Stomach (tissue), 9 donors: ENCODE measurements around the gene TNNT1. TPM values are rescaled to one million over a fixed set of nuclear protein-coding genes. Genes with fewer than 3 reads are reported as not detected.

Experiments
- DNase-seq, 2 donors: peaks; one replicate each; pipeline versions ENCODE4 v3.0.0 to v3.0.0-alpha.2; 2013 to 2019
- H3K27ac ChIP-seq, 5 donors: fragments of 200-600 bp in 4 of 5; sonication (generic) in 4 of 5; one replicate each; pipeline ENCODE4 v1.5.1; 2013 to 2019; ENCODE audit warnings: mild to moderate bottlenecking in 1 of 5, moderate library complexity in 1 of 5
- H3K27me3 ChIP-seq, 3 donors: fragments of 200-600 bp; sonication (generic); one replicate each; pipeline ENCODE4 v1.5.1; 2017 to 2019; ENCODE audit warnings: mixed run types in 1 of 3
- H3K36me3 ChIP-seq, 4 donors: fragments of 200-600 bp; sonication (generic); 1 replicate in 3 of 4; 2 replicates in 1 of 4; pipeline ENCODE4 v1.5.1; 2016 to 2019
- H3K4me1 ChIP-seq, 4 donors: fragments of 200-600 bp; sonication (generic); one replicate each; pipeline ENCODE4 v1.5.1; 2016 to 2019
- H3K4me3 ChIP-seq, 4 donors: fragments of 200-600 bp; sonication (generic) in 3 of 4; one replicate each; pipeline ENCODE4 v1.5.1; 2016 to 2019; ENCODE audit warnings: mild to moderate bottlenecking in 1 of 4
- H3K9me3 ChIP-seq, 4 donors: fragments of 200-600 bp; sonication (generic); one replicate each; pipeline ENCODE4 v1.5.1; 2016 to 2019
- CTCF ChIP-seq, 7 experiments: fragments of 450-650 bp in 4 of 7; fragments of 200-600 bp in 3 of 7; sonication (generic) in 3 of 7; IDR thresholded peaks; one replicate each; pipeline ENCODE4 v1.5.1; 2016 to 2019; ENCODE audit warnings: antibody characterized with exemption in 7 of 7, control low read depth in 2 of 7, mild to moderate bottlenecking in 1 of 7
- EP300 ChIP-seq: sonication (generic); formaldehyde crosslinking; IDR thresholded peaks from one replicate; pipeline ENCODE4 v1.6.1; 2017; ENCODE audit warnings: antibody characterized with exemption
- POLR2A ChIP-seq, 4 donors: fragments of 450-650 bp; IDR thresholded peaks; one replicate each; pipeline ENCODE4 v1.6.1; 2016; ENCODE audit warnings: antibody characterized with exemption in 4 of 4, control low read depth in 2 of 4, mild to moderate bottlenecking in 1 of 4, moderate library complexity in 1 of 4
- POLR2AphosphoS5 ChIP-seq, 3 donors: sonication (generic); formaldehyde crosslinking; IDR thresholded peaks; one replicate each; pipeline ENCODE4 v1.6.1; 2016; ENCODE audit warnings: antibody characterized with exemption in 3 of 3
- WGBS, 5 donors: extraction: QIAGEN DNeasy Blood & Tissue Kit in 3 of 5; methylation state at CpG; one replicate each; pipeline versions ENCODE4 v1.1.5 to v1.1.7; 2013 to 2018; 5-methylcytosine and 5-hydroxymethylcytosine counted together
- intact Hi-C: fragments of 100-400 bp; cut with DNase I; formaldehyde crosslinking; loops from one replicate; pipeline ENCODE4 v1.15.1; 2023; ENCODE audit warnings: low total_unique reads
- polyA plus RNA-seq, 3 donors: library from polyadenylated mRNA; stranded (reverse); fragments of 200-250 nt; gene quantifications; one replicate each; pipeline ENCODE4 v1.2.3, GENCODE V29; 2013
- total RNA-seq, 5 donors: library from RNA; depleted of rRNA; stranded (reverse); fragments of >200 nt; gene quantifications; one replicate each; pipeline versions ENCODE4 v1.1.0 to v1.2.3, GENCODE V29; 2014 to 2016
- donor health status: healthy with polysubstance abuse.
- donor health status: Bipolar disorder and iron deficiency.
- donor health status: healthy.

TNNT1 gene
- total and polyA plus RNA-seq, 8 donors, result 0.87 to 19.6 (median 3.9) TPM; not detected in 4

GRCh38 chr19:55165952-55166529, 17.0 kb upstream of the TNNT1 start:
- Histone ChIP-seq H3K9me3 (no peaks in the 10 kb centered on the region), H3K27me3 (peaks cover 28 to 100% (median 74%) of the 10 kb centered on the region in 3 donors), H3K27ac (no peak overlapping the region), H3K4me3 (peak overlapping the region; percentile 33 to 62 (median 48)), H3K36me3 (no peaks in the 10 kb centered on the region), H3K4me1 (peaks cover 0 to 18% (median 17%) of the 10 kb centered on the region in 4 donors)
- intact Hi-C loops, result no loop called here
- TF ChIP-seq CTCF (IDR thresholded peaks at IDR 0.05), result peak in 1 of 7 experiments; percentile 40
- TF ChIP-seq EP300, result no peak
- WGBS, 5 donors, result 0 to 3% (median 2%) methylated on average over 10 to 34 of the region's 34 CpGs
- DNase-seq, result peak; percentile 72 to 91

- Histone ChIP-seq H3K9me3 (no peaks in the 10 kb centered on the region), H3K27ac (no peak overlapping the region), H3K4me1 (peaks cover 0 to 32% (median 18%) of the 10 kb centered on the region in 4 donors), H3K4me3 (no peak overlapping the region), H3K27me3 (peaks cover 21 to 100% (median 68%) of the 10 kb centered on the region in 3 donors), H3K36me3 (no peaks in the 10 kb centered on the region)
- WGBS, 5 donors, result 18 to 31% (median 24%) methylated on average over 40 to 61 of the region's 61 CpGs
- no peak for TF ChIP-seq EP300
- no peak for TF ChIP-seq POLR2AphosphoS5 (IDR thresholded peaks at IDR 0.05)
- TF ChIP-seq CTCF (IDR thresholded peaks at IDR 0.05), result no peak
- TF ChIP-seq POLR2A (IDR thresholded peaks at IDR 0.05), result no peak
- intact Hi-C loops, result no loop called here
- no peak for DNase-seq
Measured at GRCh38 chr19:55161571-55162322, 12.7 kb upstream of the TNNT1 start.

GRCh38 chr19:55160986-55161365, 12.0 kb upstream of the TNNT1 start:
- no peak for DNase-seq
- Histone ChIP-seq H3K4me3 (peak overlapping the region in 1 of 4 donors; percentile 9), H3K27me3 (peaks cover 24 to 100% (median 69%) of the 10 kb centered on the region in 3 donors), H3K9me3 (no peaks in the 10 kb centered on the region), H3K27ac (no peak overlapping the region), H3K36me3 (no peaks in the 10 kb centered on the region), H3K4me1 (peaks cover 0 to 32% (median 20%) of the 10 kb centered on the region in 4 donors)
- intact Hi-C loops, result no loop called here
- TF ChIP-seq EP300, result no peak
- no peak for TF ChIP-seq POLR2AphosphoS5 (IDR thresholded peaks at IDR 0.05)
- TF ChIP-seq CTCF (IDR thresholded peaks at IDR 0.05), result no peak
- no peak for TF ChIP-seq POLR2A (IDR thresholded peaks at IDR 0.05)
- WGBS, 5 donors, result 7 to 58% (median 18%) methylated on average over 12 to 32 of the region's 32 CpGs

GRCh38 chr19:55160128-55160985, 11.4 kb upstream of the TNNT1 start:
- H3K4me3 ChIP-seq, result peak overlapping the region in 1 of 4 donors; percentile 9
- peaks cover 25 to 100% (median 67%) of the 10 kb centered on the region in 3 donors for H3K27me3 ChIP-seq
- intact Hi-C loops, result no loop called here
- TF ChIP-seq POLR2A (IDR thresholded peaks at IDR 0.05), result no peak
- no peak for TF ChIP-seq EP300
- TF ChIP-seq POLR2AphosphoS5 (IDR thresholded peaks at IDR 0.05), result peak in 1 of 3 donors; percentile 64
- TF ChIP-seq CTCF (IDR thresholded peaks at IDR 0.05), result peak in 5 of 7 experiments; percentile 57 to 78 (median 69)
- H3K36me3 ChIP-seq, result no peaks in the 10 kb centered on the region
- WGBS, 5 donors, result 2 to 5% (median 3%) methylated on average over 23 to 33 of the region's 33 CpGs
- H3K27ac ChIP-seq, result no peak overlapping the region
- DNase-seq, result peak; percentile 93 to 94
- H3K9me3 ChIP-seq, result no peaks in the 10 kb centered on the region
- H3K4me1 ChIP-seq, result peaks cover 0 to 32% (median 18%) of the 10 kb centered on the region in 4 donors
